HG03457 (cell line): ENCODE results near the gene CNOT8.
"Not testable (repeated sequence)": the region's sequence is repeated elsewhere in the genome, so short reads cannot be mapped to it uniquely, and the experiment has no call there.

ENCODE experiments used
- ATAC-seq: cut with Tn5 transposase; IDR thresholded peaks from one replicate; pipeline ENCODE4 v1.9.1; 2021; ENCODE audit warnings: moderate number of reproducible peaks; ENCODE audit not compliant: unreplicated experiment

The CNOT8 gene

DNA sequence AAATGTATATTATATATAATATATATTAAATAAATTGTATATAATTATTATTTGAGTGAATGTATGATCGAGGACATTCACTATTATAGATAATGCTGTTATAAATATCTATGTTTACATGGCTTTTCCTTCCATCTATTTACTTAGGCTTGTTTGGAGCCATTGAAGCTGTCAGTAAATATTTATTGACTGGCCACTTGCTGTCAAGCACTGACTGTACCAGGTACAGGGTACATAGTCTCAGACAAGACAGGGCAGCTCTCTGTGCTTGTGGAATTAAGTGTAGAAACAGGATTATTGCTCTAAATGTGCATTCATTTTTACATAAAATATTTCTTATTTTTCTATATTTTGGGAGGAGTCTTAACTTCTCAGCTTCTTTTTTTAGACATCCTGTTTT is 24.4 kb upstream of the CNOT8 start:
- no peak for ATAC-seq

DNA sequence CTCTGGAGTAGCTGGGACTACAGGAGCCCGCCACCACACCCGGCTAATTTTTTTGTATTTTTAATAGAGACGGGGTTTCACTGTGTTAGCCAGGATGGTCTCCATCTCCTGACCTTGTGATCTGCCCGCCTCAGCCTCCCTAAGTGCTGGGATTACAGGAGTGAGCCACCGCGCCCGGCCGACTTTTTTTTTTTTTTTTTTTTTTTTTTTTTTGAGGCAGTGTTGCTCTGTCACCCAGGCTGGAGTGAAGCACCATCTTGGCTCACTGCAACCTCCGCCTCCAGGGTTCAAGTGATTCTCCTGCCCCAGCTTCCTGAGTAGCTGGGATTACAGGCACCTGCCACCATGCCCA is 22.8 kb upstream of the CNOT8 start:
- ATAC-seq = not testable (repeated sequence)

DNA sequence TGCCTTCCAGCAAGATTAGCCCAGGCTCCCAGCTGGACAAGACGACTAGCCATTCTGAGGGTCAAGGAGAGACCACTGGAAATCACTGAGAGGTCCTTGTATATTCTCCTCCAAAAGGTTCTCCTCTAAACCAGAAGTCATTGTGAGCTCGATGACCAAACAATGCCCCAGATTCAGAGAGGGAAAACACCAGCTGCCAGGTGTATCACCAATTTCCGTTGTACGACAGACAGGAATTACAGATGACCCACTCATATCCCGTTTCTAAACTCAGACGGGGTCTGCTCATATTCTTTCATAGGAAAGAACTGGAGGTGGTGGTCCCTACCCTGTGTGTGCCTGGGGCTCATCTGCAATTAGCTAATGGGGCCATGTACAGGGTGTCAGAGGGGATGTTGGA is 22.2 kb upstream of the CNOT8 start:
- ATAC-seq = no peak

DNA sequence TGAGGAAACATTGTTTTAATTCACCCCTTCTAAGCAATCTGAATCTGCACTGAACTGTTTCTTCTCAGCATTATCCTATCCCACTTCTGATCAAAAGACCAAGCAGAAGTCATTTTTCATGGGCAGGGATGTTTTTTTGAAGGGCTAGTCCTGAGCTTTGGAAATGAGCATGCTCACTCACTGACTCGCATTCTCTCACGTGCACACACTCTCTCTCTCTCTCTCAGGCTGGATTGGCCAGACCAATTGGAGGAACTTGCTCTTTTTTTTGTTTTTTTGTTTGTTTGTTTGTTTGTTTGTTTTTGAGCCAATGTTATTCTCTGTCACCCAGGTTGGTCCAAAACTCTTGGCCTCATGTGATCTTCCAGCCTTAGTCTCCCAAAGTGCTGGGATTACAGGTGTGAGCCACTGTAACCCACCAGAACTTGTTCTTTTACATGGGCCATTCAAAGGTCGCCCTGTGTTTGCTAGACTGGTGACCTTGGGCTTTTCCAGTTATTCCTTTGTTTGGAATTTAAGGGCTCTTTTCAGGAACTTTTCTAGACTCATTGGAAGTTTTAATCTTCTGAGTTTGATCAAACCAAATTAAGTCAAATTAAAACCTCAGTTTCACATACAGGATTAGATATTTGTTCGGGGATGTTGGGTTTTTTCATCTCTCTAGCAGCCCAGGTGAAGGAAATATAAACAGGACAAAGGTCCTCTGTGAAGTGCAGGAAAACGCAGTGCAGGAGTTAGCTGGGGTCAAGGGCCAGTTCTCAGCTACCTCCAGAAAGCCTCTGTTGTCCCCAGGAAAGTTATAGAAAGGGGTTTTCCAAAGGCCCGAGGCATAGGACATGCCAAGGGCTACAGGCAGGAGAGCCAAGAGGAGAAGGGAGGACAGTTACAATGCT is 21.2 kb upstream of the CNOT8 start:
- no peak for ATAC-seq

DNA sequence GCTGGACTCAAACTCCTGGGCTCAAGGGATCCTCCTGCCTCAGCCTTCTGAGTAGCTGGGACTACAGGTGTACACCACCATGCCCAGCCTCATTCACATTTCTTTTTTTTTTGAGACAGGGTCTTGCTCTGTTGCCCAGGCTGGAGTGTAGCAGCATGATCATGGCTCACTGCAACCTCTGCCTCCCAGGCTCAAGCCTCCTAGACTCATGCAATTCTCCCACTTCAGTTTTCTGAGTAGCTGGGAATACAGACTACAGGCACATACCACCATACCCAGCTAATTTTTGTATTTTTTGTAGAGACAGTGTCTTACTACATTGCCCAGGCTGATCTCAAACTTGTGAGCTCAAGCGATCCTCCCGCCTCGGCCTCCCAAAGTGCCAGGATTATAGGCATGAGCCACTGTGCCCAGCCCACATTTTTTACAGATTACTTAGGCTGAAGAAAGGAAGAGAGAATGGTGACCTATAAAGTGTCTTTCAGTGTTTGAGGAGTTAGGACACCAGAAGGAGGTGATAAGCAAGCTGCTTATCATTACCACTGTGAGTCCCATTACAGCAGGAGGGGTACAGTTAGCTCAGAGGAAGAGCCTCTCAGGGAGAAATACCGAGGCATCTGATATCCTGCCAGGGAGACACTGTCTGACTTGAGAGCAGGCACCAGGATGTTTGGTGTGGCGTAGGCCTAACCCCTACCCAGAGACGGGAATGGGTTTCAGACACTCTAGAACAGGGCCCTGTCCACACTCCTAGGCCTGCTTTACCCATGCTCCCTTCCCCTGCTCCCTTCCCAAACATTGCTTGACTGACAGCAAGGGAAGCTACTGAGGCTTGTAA is 17.8 kb upstream of the CNOT8 start:
- ATAC-seq = no peak

DNA sequence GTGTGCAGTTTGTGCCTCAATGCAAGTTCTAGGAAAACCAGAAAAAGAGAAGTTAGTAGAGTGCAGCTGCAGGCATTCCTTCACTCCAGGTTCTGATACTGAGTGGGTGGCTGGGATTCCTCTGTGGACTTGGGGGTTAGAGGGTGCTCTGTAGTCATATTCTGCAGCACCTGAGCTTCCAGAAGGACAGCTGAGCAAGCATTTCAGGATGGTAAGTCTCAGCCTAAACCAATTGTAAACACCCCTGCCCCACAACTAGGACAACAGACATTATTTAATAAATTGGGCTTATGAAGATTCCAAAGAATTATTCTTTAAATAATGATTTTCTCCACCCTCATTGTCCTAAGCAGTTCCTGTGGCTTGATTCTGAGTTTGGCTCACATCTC is 17.2 kb upstream of the CNOT8 start:
- no peak for ATAC-seq

DNA sequence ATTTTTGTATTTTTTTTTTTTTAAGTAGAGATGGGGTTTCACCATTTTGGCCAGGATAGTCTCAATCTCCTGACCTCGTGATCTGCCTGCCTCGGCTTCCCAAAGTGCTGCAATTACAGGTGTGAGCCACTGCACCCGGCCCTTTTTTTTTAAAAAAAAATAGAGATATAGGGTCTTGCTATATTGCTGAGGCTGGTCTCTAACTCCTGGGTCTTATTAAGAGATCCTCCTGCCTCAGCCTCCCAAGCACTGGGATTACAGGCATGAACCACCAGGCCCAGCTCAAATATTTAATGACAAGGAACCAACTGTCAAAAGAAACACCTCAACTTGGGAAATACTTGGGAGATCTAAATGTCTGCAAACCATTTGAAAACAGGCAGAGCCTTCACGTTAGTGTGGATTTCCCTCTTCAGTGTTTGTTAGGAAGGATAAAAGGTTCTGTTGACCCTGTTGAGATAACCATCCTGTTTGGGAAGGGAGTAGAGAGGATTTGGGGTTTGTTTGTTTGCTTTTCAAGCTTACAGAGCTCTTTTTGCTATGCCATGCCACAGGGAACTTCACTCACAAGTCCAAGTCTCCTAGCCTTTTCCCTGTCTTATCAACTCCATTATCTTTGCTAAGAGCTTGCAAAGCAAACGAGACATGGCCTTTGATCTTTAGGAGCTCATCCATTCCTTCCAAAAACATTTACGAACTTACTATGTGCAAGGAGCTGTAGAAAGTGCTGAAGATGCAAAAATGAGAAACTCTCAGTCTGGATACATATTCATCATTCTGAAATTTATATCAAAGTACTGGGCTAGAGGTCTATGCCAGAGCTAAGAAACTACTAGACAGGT is 15.5 kb upstream of the CNOT8 start:
- ATAC-seq = no peak

DNA sequence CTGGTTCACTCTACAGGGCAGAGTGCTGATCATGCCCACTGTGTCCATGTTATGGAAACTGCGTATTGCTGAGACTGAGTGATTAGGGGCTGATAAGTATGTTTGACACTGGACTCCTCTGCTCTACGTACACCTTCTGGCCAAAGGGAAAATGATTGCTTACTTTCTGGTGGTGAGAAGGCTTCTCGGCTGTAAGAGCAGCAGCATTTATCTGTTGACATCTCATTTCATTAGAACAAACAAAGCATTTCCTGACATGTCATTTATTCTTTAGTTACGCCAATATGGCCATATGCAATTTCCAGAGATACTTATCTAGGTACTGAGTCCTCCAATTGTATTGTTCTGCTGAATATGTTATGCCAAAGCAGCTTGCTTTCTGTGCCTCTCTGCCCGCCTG is 13.6 kb upstream of the CNOT8 start:
- ATAC-seq = no peak

DNA sequence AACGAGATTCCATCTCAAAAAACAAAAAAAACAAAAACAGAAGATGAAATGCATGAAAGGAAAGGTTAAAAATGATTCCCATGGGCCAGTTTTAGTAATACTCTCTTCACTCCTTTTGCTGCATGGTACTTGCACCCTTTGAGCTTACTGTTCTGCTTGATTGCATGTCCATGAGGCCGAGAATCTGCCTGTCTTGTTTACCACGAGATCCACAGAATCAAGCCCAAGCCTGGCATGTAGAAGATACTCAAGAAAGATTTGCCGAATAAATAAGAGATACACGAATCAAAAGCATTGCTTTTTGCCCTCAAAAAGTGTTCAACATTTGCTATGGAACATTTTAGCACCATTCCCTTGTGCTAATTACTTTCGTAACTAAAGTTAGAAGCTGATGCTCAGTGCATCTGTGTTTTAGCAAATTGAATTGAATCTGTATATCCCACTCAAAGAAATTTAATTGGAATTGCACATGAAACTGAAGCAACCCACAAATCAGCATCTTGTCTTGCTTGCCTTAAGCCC is 9.1 kb upstream of the CNOT8 start:
- no peak for ATAC-seq

DNA sequence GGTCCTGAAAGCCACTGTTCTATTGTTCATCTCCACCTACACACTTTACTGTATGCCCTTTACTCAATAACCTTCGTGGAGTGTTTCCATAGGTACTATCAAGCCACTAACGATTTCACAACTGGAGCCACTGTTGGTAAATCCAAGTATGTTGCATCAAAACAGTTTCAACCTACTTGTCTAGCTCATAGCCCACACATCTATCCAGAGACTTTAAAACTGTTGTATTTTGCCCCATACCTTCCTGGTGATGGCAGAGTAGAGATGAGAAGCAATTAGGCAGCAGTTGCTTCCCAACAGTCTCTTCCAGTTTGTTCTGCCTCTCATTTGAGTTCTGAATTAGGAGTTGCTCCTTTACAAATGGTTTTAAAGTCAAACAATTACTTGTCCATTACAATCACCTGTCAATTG is 8.6 kb upstream of the CNOT8 start:
- ATAC-seq = no peak

DNA sequence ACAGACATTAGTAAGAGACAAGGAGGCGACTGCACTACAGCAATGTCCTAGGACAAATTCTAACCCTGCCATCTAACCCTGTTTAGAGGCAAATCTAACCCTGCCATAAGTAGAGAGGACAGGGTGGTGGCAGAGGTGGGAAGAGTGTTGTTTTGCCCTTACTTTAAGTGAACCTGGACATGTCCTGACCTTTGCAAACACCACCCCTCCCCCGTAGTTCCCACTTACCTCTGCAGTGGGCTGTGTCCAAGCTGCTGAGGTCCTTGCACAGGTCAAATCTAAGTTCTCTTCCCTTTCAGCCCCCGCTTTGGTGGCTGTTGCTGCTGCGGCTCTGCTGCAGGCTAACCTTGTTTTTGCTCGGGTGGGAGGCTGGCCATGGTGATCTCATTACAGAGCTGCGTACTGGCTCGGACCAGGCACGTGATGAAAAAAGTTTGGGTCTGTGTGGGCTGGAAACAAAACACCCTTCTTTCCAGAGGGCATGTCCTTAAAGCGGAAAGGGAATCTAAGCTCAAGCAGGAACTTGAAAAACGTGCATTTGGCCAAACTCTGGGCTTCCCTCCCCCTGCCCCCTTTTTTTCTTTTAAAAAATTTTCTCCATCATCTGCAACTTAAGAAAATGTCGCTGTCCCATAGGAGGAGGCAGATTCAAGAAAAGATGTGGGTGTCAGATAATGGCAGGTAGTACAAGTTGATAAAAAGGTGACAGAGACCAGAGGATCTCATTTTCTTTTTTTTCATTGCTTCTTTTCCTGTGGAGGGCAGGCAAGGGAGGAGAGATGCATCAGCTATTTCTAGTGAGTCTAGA is 8.0 kb upstream of the CNOT8 start, which contains the start of gene FAXDC2:
FAXDC2 (minus strand) TSS at position 349 of the 808 bp plus-strand sequence. CDS start 12,425 bp downstream, outside the sequence.
- no peak for ATAC-seq

DNA sequence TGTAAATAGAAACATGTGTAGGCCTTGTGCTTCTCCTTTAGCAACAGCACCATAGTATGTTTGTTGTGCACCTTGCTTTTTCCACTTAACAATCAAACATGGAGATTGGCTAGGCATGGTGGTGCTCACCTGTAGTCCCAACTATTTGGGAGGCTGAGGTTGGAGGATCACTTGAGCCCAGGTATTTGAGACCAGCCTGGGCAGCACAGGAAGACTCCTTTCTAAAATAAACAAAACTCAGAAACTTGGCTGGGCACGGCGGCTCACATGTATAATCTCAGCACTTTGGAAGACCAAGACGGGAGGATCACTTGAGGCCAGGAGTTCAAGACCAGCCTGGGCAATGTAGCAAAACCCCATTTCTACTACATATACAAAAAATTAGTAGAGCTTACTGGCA is 7.1 kb upstream of the CNOT8 start:
- ATAC-seq = no peak

DNA sequence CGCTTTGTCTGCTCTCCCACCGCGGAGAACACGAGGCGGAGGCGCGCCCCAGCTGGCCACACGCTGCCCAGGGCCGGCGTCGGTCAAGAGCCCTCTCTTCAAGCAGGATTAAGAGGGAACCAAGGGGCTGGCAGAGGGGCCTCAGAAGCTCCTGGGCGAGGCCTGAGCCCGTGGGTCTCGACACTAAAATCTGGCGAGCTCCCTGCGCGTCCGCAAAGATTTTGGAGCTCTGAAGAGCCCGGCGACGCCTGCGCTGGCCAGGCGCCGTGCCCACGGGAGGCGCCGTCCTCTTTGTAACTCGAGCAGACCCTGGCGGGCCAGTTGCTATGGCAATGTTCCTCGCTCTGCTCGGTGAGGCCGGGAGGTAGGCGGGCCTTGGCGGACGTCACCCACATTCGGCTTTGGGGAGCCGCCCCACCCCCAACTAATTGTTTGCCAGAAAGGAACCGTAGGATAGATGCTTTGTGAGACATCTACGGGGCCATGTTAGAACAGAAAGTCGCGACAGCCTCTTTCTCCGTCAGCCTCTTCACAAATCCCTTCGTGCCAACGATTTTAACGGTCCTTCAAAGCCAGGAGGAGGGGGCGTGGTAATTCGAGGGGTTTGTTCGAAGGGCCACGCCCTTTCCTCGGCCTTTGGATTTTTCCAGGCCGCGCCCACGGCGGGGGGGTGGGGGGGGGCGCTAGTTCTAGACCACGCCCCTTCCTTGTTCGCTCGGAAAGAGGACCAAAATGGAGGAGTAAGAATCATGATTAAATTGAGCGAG is 714 bp upstream of the CNOT8 start:
- ATAC-seq = peak; percentile 53

DNA sequence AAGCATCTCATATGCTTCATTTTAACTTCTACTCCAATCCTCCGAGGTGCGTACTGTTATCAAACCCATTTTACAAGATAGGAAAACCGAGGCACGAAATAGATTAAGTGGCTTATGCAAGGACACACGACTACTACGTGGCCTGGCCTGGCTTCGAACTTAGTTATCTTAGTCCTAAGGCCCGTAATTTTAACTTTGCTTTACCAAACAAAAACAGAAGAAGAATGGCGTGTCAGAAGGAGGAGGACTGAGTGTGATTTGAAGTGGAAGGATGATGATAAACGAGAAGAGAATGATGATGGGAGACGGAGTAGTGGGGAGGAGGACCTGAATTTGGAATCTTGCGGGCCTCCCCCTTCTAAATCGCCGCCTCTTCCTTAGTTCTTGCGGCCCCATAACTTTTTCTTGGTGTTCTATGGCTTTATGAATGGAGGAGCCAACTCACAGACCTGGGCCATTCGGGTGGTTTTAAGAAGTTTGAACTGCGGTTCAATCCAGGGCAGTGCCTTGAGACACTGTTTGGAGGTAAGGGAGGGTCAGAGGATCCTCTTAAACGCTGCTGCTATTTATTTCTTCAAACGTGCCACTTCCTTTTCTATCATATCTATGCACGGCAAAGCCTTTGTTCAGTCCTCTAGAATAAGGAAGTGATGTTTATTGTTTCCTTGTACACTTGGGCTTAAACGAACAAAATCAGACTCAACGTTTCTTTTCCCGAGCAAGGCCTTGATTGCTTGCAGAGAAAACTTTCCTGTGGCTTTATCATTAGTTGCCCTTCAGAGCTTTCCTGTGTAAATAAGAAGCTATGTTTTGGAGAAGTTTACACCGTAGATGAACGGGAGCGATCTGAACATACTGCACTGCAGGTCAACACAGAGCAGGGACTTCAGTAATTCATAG is 795 bp downstream of the CNOT8 start:
- no peak for ATAC-seq

DNA sequence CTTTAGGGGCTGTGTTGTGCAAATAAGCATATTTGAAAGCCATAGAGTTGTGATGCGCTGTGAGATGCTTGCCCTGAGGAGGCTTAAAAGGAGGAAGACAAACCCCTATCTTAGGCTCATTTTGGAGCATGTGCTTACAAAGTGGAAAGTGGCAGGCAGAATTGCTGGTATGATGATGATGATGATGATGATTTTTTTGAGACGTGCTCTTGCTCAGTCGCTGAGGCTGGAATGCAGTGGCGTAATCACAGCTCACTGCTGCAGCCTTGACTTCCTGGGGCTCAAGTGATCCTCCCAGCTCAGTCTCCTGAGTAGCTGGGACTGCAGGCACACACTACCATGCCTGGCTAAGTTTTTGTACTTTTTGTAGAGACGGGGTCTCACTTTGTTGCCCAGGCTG is 1.7 kb downstream of the CNOT8 start:
- ATAC-seq = no peak

DNA sequence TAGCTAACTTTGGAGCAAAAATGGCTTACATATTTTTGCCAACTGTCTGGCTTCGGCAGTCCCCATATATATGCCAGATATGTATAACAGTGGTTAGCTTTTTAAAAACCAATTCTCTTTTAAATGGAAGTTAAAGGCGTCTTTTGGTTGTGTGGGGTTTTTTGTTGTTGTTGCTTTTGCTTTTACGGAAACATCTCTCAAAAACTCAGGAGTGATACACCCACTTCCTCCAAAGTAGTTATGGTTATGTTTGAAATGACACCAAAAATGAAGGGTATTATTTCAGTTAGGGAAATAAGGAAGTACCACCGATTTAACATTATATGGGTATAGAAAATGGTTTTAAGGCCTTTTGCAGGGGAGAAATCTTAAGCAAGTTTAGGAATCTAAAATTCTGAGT is 2.3 kb downstream of the CNOT8 start:
- no peak for ATAC-seq

DNA sequence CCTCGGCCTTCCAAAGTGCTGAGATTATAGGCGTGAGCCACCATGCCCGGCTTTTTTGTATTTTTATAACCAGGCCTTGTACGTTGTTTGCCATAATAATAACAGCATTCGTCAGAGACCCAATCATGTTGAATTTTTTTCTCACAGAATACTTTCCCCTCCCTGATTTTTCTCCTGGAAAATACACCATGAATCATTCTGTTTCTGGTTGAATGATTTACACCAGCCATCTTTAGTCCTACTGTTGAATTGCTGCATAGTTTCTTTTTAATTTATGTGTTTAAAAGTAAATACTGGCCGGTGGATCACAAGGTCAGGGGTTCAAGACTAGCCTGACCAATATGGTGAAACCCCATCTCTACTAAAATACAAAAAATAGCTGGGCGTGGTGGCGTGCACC is 3.5 kb downstream of the CNOT8 start:
- ATAC-seq = no peak

DNA sequence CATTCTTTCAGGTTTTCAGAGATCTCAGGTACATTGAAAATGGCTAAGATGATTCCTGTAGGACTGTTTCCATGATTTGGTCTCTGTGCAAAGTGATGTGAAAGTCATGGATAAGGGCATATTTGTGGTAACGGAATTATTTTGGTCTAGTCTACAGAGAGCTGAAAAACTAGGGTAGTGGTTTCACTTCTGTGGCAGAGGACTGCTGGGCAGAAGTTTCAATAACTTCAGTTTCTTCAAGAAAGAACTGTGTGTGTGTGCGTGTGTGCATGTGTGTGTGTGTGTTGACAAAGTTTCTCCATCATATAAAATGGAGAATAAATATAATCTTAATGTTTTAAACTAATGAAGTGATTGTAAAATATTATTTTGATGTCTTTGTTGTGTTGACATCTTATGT is 4.3 kb downstream of the CNOT8 start:
- no peak for ATAC-seq
